Activated CD8-positive, alpha-beta memory T cell treated with anti-CD3 and anti-CD28 coated beads, Interleukin-2, amount 10 ng/mL, durations not matched to agents 7 days and 5 days (primary cell): ENCODE data around the gene LILRA1. TPM values are rescaled to one million over a fixed set of nuclear protein-coding genes. Genes with fewer than 3 reads are reported as not detected.
"Not testable (repeated sequence)": the region's sequence is repeated elsewhere in the genome, so short reads cannot be mapped to it uniquely, and the experiment has no call there.

Experiments
- ATAC-seq: fragments of 150-1000 bp; cut with Tn5 transposase; one replicate; pipeline ENCODE4 v1.10.0; 2021; ENCODE audit warnings: moderate library complexity
- CTCF ChIA-PET: fragments of 350-600 bp; sonication (Branson Sonifier 250); formaldehyde crosslinking; loops from one replicate; lab custom pipeline; 2021; ENCODE audit warnings: antibody characterized with exemption; lab: Charles Lee
- DNase-seq: peaks from one replicate; pipeline ENCODE4 v3.0.0-alpha.2; 2020
- H3K27ac Mint-ChIP-seq: one replicate; pipeline ENCODE4 v1.8.0; 2021; ENCODE audit warnings: mild to moderate bottlenecking, mixed read lengths
- H3K27me3 Mint-ChIP-seq: one replicate; pipeline ENCODE4 v1.8.0; 2021; ENCODE audit warnings: mixed read lengths
- H3K36me3 Mint-ChIP-seq: one replicate; pipeline ENCODE4 v1.8.0; 2021; ENCODE audit warnings: mild to moderate bottlenecking, mixed read lengths
- H3K4me1 Mint-ChIP-seq: one replicate; pipeline ENCODE4 v1.8.0; 2021; ENCODE audit warnings: mixed read lengths
- H3K4me3 Mint-ChIP-seq: one replicate; pipeline ENCODE4 v1.8.0; 2021; ENCODE audit warnings: mild to moderate bottlenecking, moderate library complexity, mixed read lengths
- H3K9me3 Mint-ChIP-seq: one replicate; pipeline ENCODE4 v1.8.0; 2022; ENCODE audit warnings: low read depth, mixed read lengths
- total RNA-seq, 2 experiments: library from RNA; stranded (reverse); gene quantifications; one replicate each; pipeline ENCODE4 v1.2.3, GENCODE V29; 2021

LILRA1 gene
- total RNA-seq, 2 experiments from 2014 or later, result not detected

DNA sequence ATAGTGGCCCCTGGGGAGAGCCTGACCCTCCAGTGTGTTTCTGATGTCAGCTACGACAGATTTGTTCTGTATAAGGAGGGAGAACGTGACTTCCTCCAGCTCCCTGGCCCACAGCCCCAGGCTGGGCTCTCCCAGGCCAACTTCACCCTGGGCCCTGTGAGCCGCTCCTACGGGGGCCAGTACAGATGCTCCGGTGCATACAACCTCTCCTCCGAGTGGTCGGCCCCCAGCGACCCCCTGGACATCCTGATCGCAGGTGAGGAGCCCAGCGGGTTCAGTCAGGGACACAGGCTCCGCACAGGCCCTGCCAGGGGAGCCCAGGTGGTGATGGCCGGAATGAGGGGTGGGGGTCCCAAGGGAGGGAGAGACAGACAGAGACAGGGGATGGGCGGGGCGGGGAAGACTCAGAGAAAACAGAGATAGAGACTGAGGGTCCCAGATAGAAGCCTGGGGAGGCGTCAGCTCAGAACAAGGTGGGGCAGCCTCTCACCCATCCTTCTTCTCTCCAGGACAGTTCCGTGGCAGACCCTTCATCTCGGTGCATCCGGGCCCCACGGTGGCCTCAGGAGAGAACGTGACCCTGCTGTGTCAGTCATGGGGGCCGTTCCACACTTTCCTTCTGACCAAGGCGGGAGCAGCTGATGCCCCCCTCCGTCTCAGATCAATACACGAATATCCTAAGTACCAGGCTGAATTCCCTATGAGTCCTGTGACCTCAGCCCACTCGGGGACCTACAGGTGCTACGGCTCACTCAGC is 2.4 kb downstream of the LILRA1 start:
- peaks cover 11% of the 10 kb centered on the region for H3K27me3 Mint-ChIP-seq
- ATAC-seq, H3K4me1 Mint-ChIP-seq, H3K4me3 Mint-ChIP-seq, H3K27ac Mint-ChIP-seq, H3K36me3 Mint-ChIP-seq, CTCF ChIA-PET, H3K9me3 Mint-ChIP-seq, DNase-seq: not testable (repeated sequence)

GRCh38 chr19:54600212-54600611 is 6.8 kb downstream of the LILRA1 start:
- no peaks in the 10 kb centered on the region for H3K9me3 Mint-ChIP-seq
- no peaks in the 10 kb centered on the region for H3K36me3 Mint-ChIP-seq
- CTCF ChIA-PET, result no interaction called here
- DNase-seq (no peak), ATAC-seq (no peak)
- H3K4me3 Mint-ChIP-seq, result no peak overlapping the region
- no peak overlapping the region for H3K27ac Mint-ChIP-seq
- H3K4me1 Mint-ChIP-seq, result no peaks in the 10 kb centered on the region
- H3K27me3 Mint-ChIP-seq, result peaks cover 15% of the 10 kb centered on the region

DNA sequence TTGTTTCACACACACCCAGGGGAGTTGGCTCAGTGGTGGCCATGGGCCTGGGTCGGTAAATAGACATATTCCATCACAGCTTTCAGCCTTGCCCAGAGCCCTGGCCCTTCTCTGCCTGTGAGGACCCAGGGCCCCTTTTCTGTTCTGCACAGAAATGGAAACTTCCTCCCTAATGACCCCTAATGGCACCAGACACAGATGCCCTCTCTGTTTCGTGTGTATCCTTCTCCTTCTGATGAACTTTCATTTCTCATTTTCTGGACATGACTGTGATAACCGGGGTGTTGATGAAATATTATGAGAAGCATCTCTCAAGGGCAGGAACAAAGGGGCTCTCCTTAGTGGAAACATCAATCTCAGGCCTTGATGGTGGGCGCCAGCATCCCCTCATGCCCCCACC is 12.8 kb downstream of the LILRA1 start:
- Mint-ChIP-seq H3K36me3 (no peaks in the 10 kb centered on the region), H3K27me3 (peaks cover 5% of the 10 kb centered on the region), H3K27ac (no peak overlapping the region), H3K9me3 (no peaks in the 10 kb centered on the region), H3K4me3 (no peak overlapping the region), H3K4me1 (no peaks in the 10 kb centered on the region)
- no peak for ATAC-seq
- DNase-seq, result no peak
- CTCF ChIA-PET, result no interaction called here

- DNase-seq, result no peak
- H3K4me3 Mint-ChIP-seq, result no peak overlapping the region
These were observed 13.7 kb downstream of the LILRA1 start for GRCh38 chr19:54606891-54607784.

GRCh38 chr19:54607785-54608150 is 14.3 kb downstream of the LILRA1 start:
- no peak overlapping the region for H3K4me3 Mint-ChIP-seq
- no peaks in the 10 kb centered on the region for H3K9me3 Mint-ChIP-seq
- no peak for ATAC-seq
- H3K27me3 Mint-ChIP-seq, result peaks cover 2% of the 10 kb centered on the region
- no peak overlapping the region for H3K27ac Mint-ChIP-seq
- CTCF ChIA-PET, result no interaction called here
- H3K4me1 Mint-ChIP-seq, result no peaks in the 10 kb centered on the region
- DNase-seq, result no peak
- no peaks in the 10 kb centered on the region for H3K36me3 Mint-ChIP-seq

More at GRCh38 chr19:54606891-54607784, 13.7 kb downstream of the LILRA1 start:
- no peak for ATAC-seq
- CTCF ChIA-PET, result no interaction called here
- Mint-ChIP-seq H3K9me3 (no peaks in the 10 kb centered on the region), H3K36me3 (no peaks in the 10 kb centered on the region), H3K27me3 (peaks cover 2% of the 10 kb centered on the region), H3K27ac (no peak overlapping the region), H3K4me1 (no peaks in the 10 kb centered on the region)

GRCh38 chr19:54608205-54608604 is 14.8 kb downstream of the LILRA1 start:
- Mint-ChIP-seq H3K4me1 (no peaks in the 10 kb centered on the region), H3K36me3 (no peaks in the 10 kb centered on the region), H3K9me3 (no peaks in the 10 kb centered on the region), H3K27ac (no peak overlapping the region), H3K27me3 (peaks cover 2% of the 10 kb centered on the region), H3K4me3 (no peak overlapping the region)
- ATAC-seq, result no peak
- no peak for DNase-seq
- CTCF ChIA-PET, result no interaction called here

DNA sequence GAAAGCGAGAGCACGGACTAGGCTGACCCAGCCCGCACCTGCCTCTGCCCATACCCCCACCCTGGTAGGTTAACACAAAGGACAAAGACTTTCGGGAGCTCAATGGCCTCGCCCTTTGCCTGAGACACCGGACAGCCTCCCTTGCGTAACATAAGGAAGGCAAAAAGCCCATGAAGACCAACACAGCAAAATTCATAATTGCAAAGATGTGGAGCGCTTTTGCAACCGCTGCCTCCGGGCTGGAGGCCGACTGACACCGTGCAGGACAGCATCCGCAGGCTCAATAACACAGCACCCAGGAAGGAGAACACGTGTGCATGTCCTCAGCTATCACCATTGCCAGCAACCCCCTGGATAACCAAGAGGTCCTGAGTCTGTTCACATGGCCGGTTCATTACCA is 15.4 kb downstream of the LILRA1 start:
- Mint-ChIP-seq H3K4me1 (no peaks in the 10 kb centered on the region), H3K27me3 (peaks cover 2% of the 10 kb centered on the region), H3K27ac (no peak overlapping the region), H3K36me3 (no peaks in the 10 kb centered on the region), H3K9me3 (no peaks in the 10 kb centered on the region), H3K4me3 (no peak overlapping the region)
- DNase-seq, result no peak
- no peak for ATAC-seq
- CTCF ChIA-PET, result no interaction called here

- Mint-ChIP-seq H3K4me1 (no peaks in the 10 kb centered on the region), H3K4me3 (no peak overlapping the region), H3K27me3 (peaks cover 3% of the 10 kb centered on the region), H3K36me3 (no peaks in the 10 kb centered on the region), H3K27ac (no peak overlapping the region), H3K9me3 (no peaks in the 10 kb centered on the region)
- CTCF ChIA-PET, result no interaction called here
- no peak for ATAC-seq
- DNase-seq, result no peak
These were observed 15.9 kb downstream of the LILRA1 start for GRCh38 chr19:54609356-54609791.

DNA sequence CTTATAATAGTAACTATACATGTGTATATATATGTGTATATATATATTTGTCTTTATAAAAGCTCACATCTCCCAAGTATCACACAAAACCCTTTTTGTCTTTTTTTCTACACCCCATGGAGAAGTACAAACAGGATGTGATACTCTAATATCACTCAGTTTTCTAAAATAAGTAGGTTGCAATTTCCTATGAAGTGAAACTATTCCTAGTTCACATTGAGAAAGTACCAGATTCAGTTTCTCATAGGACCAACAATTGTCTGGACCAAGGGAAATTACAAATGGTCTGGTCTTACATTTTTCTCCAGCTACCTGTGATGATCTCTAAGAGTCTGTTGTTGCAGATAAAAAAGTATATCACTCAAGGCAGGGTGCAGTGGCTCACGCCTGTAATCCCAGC is 19.0 kb downstream of the LILRA1 start:
- DNase-seq, result no peak
- Mint-ChIP-seq H3K4me1 (peaks cover 10% of the 10 kb centered on the region), H3K4me3 (no peak overlapping the region), H3K9me3 (no peaks in the 10 kb centered on the region), H3K27ac (no peak overlapping the region), H3K27me3 (peaks cover 10% of the 10 kb centered on the region), H3K36me3 (no peaks in the 10 kb centered on the region)
- ATAC-seq, result no peak
- CTCF ChIA-PET, result no interaction called here

- ATAC-seq, result no peak
- H3K4me3 Mint-ChIP-seq, result no peak overlapping the region
- H3K27ac Mint-ChIP-seq, result no peak overlapping the region
- peaks cover 10% of the 10 kb centered on the region for H3K4me1 Mint-ChIP-seq
- CTCF ChIA-PET, result interaction anchor here (0.6 kb wide), 1 partner anchor 351 kb away, joined by 4 read pairs; no protein-coding TSS in a partner anchor
- no peak for DNase-seq
- peaks cover 10% of the 10 kb centered on the region for H3K27me3 Mint-ChIP-seq
- no peaks in the 10 kb centered on the region for H3K36me3 Mint-ChIP-seq
- no peaks in the 10 kb centered on the region for H3K9me3 Mint-ChIP-seq
These were observed 21.3 kb downstream of the LILRA1 start for GRCh38 chr19:54614726-54615125.

DNA sequence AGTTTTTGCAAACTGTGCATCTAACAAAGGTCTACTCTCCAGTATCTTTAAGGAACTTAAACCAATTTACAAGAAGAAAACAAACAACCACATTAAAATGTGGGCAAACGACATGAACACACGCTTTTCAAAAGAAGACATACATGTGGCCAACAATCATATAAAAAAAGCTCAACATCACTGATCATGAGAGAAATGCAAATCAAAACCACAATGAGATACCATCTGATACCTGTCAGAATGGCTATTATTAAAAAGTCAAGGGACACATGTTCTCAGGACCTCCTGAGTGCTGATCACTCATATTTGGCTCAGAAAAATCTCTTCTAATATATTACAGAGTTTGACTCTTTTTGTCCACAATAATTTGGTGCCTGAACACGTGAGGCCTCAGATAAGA is 22.6 kb downstream of the LILRA1 start:
- Mint-ChIP-seq H3K27ac (no peak overlapping the region), H3K36me3 (no peaks in the 10 kb centered on the region)
- CTCF ChIA-PET, result no interaction called here

DNA sequence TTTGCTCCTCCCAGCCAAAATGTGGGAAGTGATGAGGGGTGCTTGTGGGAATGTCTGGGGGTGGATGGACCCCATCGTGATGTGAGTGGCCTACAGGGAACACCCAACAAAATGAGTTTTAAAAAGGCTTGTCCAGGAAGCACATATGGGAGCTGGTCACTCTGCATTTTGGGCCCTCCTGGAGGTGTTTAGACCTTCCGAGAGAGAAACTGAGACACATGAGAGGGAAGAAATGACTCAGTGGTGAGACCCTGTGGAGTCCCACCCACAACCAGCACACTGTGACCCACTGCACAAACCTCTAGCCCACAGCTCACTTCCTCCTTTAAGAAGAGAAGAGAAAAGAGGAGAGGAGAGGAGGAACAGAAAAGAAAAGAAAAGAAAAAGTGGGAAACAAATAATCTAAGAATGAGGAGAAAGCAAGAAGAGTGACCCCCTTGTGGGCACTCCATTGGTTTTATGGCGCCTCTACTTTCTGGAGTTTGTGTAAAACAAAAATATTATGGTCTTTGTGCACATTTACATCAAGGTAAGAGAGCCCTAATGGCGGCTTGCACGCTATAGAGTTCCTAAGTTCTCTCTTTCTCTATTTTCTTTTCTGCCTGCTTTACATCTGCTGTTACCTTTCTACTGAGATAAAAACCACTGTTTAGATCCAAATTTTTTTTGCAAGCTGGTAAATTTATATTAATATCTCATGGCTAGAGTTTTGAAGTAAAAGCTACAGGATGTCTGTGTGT is 23.6 kb downstream of the LILRA1 start:
- DNase-seq, result no peak
- Mint-ChIP-seq H3K36me3 (no peaks in the 10 kb centered on the region), H3K27me3 (peaks cover 20% of the 10 kb centered on the region), H3K4me3 (peak overlapping the region; percentile 32), H3K27ac (no peak overlapping the region), H3K9me3 (no peaks in the 10 kb centered on the region), H3K4me1 (peaks cover 10% of the 10 kb centered on the region)
- CTCF ChIA-PET, result interaction anchor here (0.6 to 0.8 kb wide), 3 partner anchors 36 to 350 kb away, joined by 3 read pairs; no protein-coding TSS in a partner anchor
- ATAC-seq, result no peak

More for the DNA sequence above, 22.6 kb downstream of the LILRA1 start:
- no peak for DNase-seq
- H3K9me3 Mint-ChIP-seq, result no peaks in the 10 kb centered on the region
- ATAC-seq, result no peak
- peaks cover 10% of the 10 kb centered on the region for H3K27me3 Mint-ChIP-seq
- H3K4me3 Mint-ChIP-seq, result no peak overlapping the region
- H3K4me1 Mint-ChIP-seq, result peaks cover 10% of the 10 kb centered on the region

DNA sequence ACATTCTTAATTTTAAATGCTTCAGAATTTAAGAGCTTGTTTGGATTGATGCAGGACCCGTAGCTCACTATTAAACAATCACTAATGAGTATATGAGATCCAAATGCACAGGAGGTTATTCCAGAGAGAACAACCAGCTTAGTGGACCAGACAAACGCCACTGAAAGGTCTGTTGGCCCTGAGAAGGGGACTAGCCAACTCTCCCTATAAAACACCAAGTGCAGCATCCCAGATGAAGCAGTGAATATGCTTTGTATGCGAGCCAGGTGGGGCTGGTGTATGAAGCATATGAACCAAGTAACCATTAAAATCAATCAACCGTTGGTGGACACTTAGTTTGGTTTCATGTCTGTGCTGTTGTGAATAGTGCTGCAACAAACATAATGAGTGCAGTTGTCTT is 27.0 kb downstream of the LILRA1 start:
- H3K27me3 Mint-ChIP-seq, result peaks cover 21% of the 10 kb centered on the region
- DNase-seq (no peak), ATAC-seq (no peak)
- peaks cover 10% of the 10 kb centered on the region for H3K4me1 Mint-ChIP-seq
- CTCF ChIA-PET, result no interaction called here
- H3K36me3 Mint-ChIP-seq, result no peaks in the 10 kb centered on the region
- no peak overlapping the region for H3K27ac Mint-ChIP-seq
- H3K9me3 Mint-ChIP-seq, result no peaks in the 10 kb centered on the region
- H3K4me3 Mint-ChIP-seq, result no peak overlapping the region
